ENCODE data around the gene CLEC4D. TPM values are rescaled to one million over a fixed set of nuclear protein-coding genes. Genes with fewer than 3 reads are reported as not detected.
"Not testable (repeated sequence)": the region's sequence is repeated elsewhere in the genome, so short reads cannot be mapped to it uniquely, and the experiment has no call there.

CLEC4D gene
- total RNA-seq, 1 donor from 2014 or later: 1.2 TPM

- DNase-seq (ENCODE audit: low spot score): no peak
Measured at GRCh38 chr12:8532045-8532444, 18.7 kb downstream of the CLEC4D start.

DNA sequence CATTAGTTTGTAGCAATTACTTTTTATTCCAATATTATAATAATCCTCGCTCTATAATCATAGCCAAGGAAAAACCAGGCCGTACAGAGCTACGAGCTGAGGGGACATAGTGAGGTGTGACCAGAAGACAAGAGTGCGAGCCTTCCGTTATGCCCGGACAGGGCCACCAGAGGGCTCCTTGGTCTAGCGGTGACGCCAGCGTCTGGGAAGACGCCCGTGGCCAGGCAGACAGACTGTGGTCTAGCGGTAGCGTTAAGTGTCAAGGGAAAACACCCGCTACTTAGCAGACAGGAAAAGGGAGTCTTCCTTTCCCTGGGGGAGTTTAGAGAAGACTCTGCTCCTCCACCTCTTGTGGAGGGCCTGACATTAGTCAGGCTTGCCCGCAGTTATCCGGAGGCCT is 24.5 kb downstream of the CLEC4D start:
- DNase-seq (ENCODE audit: low spot score): not testable (repeated sequence)

DNA sequence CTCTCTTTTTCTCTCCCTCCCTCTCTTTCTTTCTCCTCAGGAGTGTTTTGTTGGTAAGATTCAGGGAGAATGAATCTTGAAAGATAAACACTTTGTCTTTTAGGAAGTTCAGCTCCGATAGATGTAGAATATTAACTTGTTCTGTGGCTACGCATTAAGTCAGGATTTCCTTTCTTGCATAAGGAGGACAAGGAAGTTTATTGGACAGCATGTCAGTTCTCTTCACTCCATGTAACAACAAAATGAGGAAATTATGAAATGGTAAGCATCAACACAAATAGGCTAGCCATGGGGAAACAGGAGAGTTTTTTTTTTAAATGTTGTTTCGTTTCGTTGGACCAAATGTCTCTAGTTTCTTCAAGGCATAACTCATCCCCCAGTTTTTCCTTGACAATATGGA is 27.5 kb downstream of the CLEC4D start, which contains the start of gene CLEC4E:
Gene CLEC4E (minus strand): TSS at position 75 of the 400 bp plus-strand sequence. CDS start 108 bp downstream, outside the sequence.
- peak; percentile 3 for DNase-seq (ENCODE audit: low spot score)

DNA sequence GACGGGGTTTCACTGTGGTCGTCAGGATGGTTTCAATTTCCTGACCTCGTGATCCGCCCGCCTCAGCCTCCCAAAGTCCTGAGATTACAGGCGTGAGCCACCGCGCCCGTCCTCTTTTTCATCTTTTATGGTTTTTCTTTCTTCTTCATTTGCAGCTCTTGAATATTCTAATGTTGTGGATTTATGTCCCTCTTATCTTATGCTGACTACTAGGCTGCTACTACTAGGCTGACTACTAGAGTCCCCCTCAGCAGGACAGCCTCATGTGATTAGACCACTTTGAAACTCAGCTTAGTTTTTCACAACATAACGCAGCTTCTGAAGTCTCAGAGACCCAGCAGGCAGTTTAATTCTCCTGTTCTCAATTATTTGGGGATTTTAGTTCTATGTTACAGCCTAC is 28.3 kb downstream of the CLEC4D start:
- no peak for DNase-seq (ENCODE audit: low spot score)

GRCh38 chr12:8544295-8544694 is 31.0 kb downstream of the CLEC4D start:
- DNase-seq (ENCODE audit: low spot score): peak; percentile 72

GRCh38 chr12:8546591-8546990 is 33.3 kb downstream of the CLEC4D start:
- no peak for DNase-seq (ENCODE audit: low spot score)

DNA sequence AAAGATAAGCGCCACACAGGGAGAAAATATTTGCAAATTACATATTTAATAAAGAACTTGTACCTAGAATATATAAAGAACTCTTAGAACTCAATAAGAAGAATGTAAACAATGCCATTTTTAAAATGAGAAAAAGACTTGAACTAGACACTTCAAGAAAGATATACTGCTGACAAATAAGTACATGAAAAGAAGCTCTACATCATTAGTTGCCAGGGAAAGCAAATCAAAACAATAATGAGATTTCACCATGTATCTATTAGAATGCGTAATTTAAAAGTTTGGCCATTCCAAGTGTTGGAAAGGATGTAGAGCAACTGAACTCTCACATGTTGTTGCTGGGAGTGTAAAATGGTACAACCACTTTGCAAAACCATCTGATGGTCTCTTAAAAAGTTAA is 34.3 kb downstream of the CLEC4D start:
- no peak for DNase-seq (ENCODE audit: low spot score)

GRCh38 chr12:8548192-8548591 is 34.9 kb downstream of the CLEC4D start:
- DNase-seq (ENCODE audit: low spot score): no peak

DNA sequence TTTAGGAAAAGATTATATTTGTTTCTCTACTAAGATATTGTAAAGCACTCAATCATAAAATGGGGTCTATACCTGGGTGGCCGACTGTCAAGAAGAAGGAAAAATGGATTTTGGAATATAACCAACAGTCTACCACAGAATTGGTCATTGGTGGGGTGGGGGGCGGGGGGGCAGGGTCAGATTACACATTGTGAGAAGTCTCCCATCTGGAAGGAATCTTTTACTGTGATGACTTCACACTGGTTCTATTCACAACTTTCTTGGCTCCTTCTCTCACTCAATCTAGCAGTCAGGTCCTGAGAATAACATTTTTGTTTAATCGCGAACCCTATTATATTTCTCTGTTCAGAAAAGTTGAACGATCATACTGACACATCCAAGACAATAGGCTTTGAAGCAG is 36.1 kb downstream of the CLEC4D start:
- DNase-seq (ENCODE audit: low spot score): no peak

DNA sequence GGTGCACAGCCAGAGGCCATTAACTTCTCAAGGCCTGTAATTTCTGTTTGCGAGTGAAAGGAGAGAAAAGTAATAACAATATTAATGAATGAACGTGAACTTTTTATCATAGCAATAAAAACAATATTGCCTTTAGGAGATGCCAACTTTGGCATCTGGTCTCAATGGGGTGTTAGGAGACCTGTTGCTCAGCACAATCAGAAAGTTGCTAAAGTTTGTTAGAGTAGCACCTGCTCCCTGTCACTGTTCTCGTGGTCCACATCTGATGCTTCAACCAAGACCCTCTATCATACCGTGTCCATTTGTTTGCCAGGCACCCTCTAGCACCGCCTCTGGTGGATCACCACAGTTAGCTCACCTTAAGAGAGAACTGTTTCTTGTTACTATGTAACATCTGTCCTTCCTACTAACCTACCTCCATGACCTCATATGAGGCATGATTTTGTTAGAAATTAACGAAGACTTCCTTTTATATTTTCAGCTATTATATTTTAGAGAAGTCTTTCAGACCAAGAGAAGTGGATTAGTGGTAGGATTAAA is 39.9 kb downstream of the CLEC4D start:
- DNase-seq (ENCODE audit: low spot score): no peak

DNA sequence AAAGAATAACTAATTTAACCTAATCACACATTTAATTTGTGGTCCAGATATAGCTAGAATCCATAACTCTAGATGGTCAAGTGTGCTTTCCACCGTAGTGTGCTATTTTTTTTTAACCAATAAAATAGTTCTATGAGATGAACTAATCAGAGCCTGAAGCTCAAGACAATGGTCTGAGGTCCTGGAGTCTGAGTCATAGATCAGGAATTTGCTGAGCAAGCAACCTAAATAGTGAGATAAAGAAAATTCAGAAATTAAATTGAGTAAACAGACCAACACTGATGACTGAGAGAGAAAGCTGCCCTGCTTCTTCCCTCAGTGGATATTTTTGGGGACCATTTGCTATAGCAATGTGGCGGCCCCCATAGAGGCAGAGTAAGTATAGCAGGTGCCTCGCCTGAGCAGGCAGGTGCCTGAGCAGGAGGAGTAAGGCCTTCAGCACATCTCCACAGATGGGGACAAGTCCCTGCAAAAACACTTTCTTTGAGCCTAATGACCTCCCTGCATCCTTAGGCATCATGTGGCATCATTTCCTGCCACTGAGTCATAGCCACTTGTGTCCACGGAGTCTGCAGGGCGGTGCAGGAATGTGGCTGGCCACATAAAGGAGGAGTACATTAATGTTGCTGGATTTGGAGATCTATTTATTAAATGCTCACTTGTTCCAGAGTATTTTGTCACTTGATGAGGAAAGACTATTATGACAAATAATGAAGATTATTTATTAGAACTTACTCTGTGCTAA is 41.3 kb downstream of the CLEC4D start:
- no peak for DNase-seq (ENCODE audit: low spot score)

- no peak for DNase-seq (ENCODE audit: low spot score)
Measured at GRCh38 chr12:8556531-8557097, 43.3 kb downstream of the CLEC4D start.

GRCh38 chr12:8559676-8560075 is 46.4 kb downstream of the CLEC4D start:
- no peak for DNase-seq (ENCODE audit: low spot score)

DNA sequence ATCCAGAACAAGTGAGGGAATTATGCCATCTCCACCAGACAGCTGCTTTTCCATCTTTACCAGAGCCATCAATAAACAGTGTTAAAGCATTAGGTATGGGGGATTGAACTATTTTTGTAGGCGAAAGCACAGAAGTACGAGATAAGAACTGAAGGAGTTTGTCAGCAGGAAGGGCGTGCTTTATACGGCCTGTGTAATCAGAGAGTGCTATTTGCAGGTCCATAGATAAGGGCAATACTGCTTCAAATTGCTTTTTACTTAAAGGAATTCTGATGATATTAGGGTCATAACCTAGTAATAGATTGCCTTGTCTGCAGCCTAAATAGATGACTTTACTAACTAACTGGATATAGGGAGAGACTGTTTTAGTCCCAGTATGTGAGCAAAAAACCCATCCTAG is 47.7 kb downstream of the CLEC4D start:
- no peak for DNase-seq (ENCODE audit: low spot score)

DNA sequence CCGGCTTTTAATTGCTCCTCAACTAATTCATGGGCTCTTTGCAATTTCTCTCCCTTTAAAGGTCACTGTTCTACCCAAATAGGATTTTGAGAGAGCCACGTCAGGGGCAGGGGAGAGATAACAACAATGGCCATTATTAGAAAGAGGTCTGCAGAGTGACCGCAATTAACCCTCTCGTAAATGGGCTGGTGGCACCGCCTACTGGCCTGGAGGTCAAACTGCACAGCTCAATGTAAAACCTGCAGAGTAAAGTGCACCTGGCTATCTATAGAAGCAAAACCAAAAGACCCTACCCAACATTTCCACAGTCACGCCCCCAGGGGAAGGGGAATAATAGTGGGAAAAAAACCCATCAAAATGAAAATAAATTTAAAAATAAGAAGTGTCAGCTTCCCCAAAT is 49.0 kb downstream of the CLEC4D start:
- DNase-seq (ENCODE audit: low spot score): no peak

DNA sequence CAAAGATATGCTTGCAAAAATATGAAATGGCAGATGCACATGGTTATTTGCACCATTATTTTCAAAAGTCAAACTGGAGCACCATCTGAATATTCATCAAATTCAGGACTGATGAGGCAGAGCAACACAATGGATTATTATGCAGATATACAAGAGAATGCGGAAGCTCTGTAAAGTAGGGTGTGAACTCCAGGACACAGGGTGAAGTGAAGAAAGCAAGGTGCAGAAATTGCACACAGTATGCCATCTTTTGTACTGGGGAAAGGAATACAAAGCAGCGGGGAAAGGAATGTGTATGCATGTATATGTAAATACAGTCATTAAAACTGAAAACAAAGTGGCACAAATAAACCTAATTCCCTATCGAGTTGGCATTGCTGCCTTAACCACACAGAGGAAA is 50.1 kb downstream of the CLEC4D start:
- no peak for DNase-seq (ENCODE audit: low spot score)

DNA sequence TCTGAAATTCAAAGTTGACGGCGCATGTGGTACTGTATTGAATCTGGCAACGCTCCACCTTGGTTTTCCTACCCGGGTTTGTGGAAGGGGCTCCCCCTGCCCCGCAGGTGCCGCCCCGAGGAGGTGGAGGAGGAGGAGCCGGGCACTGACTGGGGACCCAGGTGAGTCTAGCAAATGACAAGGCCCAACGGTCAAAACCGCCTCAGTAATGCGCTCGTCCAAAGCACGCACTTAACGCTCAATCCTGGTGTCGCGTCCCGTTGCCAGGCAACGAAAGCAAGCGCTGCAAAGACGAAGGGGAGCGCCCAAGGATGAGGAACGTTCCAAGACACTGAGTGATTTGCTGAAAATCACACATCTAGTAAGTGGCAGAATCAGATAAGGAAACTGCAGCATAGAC is 51.4 kb downstream of the CLEC4D start:
- no peak for DNase-seq (ENCODE audit: low spot score)

- DNase-seq (ENCODE audit: low spot score): not testable (repeated sequence)
Measured at GRCh38 chr12:8566052-8566451, 52.7 kb downstream of the CLEC4D start.

DNA sequence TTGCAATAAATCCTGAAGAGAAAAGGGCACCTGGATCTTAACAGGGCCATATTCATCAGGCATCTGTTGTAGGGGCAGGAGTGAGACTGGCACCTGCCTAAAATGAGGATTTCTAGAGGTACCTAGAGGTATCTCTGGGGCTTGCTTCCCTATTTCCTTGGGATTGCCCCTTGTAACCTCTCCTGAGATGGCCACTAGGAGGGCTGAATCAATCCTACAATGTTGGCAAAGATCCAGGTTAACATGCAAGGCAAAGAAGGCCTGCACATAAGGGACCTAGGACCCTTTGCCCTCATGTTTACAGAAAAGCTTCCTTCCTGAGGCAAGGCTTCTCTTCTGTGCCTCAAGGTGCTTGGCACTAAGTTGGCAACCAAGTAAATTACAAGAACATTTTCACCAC is 53.2 kb downstream of the CLEC4D start:
- DNase-seq (ENCODE audit: low spot score): no peak

Measured in umbilical cord (tissue), 2 donors.